ENCODE measurements around the gene RTRAF. TPM values are rescaled to one million over a fixed set of nuclear protein-coding genes. Genes with fewer than 3 reads are reported as not detected.

The RTRAF gene
- total and polyA plus RNA-seq, 2 of the 8 experiments (the other 6 are each of a cell fraction or from before 2014, with no cell fraction given): 149 to 359 TPM

- peak; percentile 58 for TF ChIP-seq RBBP5 (IDR thresholded peaks at IDR 0.05; ENCODE audit: borderline replicate concordance, low read depth, low read length)
- peak; percentile 47; the same call in 1 of the 2 replicates for TF ChIP-seq SRF (IDR thresholded peaks at IDR 0.05; ENCODE audit: low read depth, low read length)
- peak; percentile 27 to 81; a peak in 2 of 4 replicates for TF ChIP-seq SIN3A (conservative IDR thresholded peaks at IDR 0.05 in 1 of 2, IDR thresholded peaks at IDR 0.05 in 1 of 2; ENCODE audit: low read depth in 1 of 2, low read length in 2 of 2)
Measured at GRCh38 chr14:51989293-51990234, at the start of gene RTRAF (continued).

Measured in H1 (cell line).